Neural cell (in vitro differentiated cells): ENCODE data around the gene ADRB1. TPM values are rescaled to one million over a fixed set of nuclear protein-coding genes. Genes with fewer than 3 reads are reported as not detected.

ENCODE experiments used
- H2AFZ ChIP-seq: fragments of 200-600, 300-800 bp; sonication (generic), shearing (Covaris generic); 2 replicates; pipeline ENCODE4 v1.6.0; 2014; ENCODE audit warnings: low read depth, mild to moderate bottlenecking, antibody characterized with exemption, low read length, moderate library complexity
- H3F3A ChIP-seq: fragments of 200-600 bp; shearing (Covaris generic); 2 replicates; pipeline ENCODE4 v1.6.1; 2016; ENCODE audit warnings: mild to moderate bottlenecking, moderate library complexity, mixed read lengths, antibody characterized with exemption, low read length; ENCODE audit not compliant: insufficient read depth, poor library complexity, severe bottlenecking
- H3K27ac ChIP-seq: fragments of 200-600, 300-800 bp; sonication (generic), shearing (Covaris generic); 2 replicates; pipeline ENCODE4 v1.5.1; 2014; ENCODE audit warnings: mild to moderate bottlenecking, low read length, moderate library complexity
- H3K27me3 ChIP-seq: fragments of 300-800, 200-600 bp; sonication (generic), shearing (Covaris generic); 2 replicates; pipeline ENCODE4 v1.6.0; 2014; ENCODE audit warnings: mild to moderate bottlenecking, low read depth, low read length, moderate library complexity; ENCODE audit not compliant: insufficient read depth
- H3K36me3 ChIP-seq: fragments of 300-800, 200-600 bp; sonication (generic), shearing (Covaris generic); 2 replicates; pipeline ENCODE4 v1.5.1; 2014; ENCODE audit warnings: mild to moderate bottlenecking, antibody characterized with exemption, low read length, moderate library complexity; ENCODE audit not compliant: insufficient read depth
- H3K4me2 ChIP-seq: fragments of 300-800, 200-600 bp; sonication (generic), shearing (Covaris generic); 2 replicates; pipeline ENCODE4 v1.6.0; 2014; ENCODE audit warnings: mild to moderate bottlenecking, low read length
- H3K4me3 ChIP-seq: fragments of 300-800, 200-600 bp; sonication (generic), shearing (Covaris generic); 2 replicates; pipeline ENCODE4 v1.5.1; 2014; ENCODE audit warnings: mild to moderate bottlenecking, low read length, moderate library complexity
- H3K79me2 ChIP-seq: fragments of 200-600 bp; shearing (Covaris generic); replicated peaks from 2 replicates; pipeline ENCODE4 v1.6.0; 2014; ENCODE audit warnings: mild to moderate bottlenecking, low read length, moderate library complexity; ENCODE audit not compliant: insufficient read depth
- H3K9ac ChIP-seq: fragments of 300-800, 200-600 bp; sonication (generic), shearing (Covaris generic); 2 replicates; pipeline ENCODE4 v1.6.1; 2016; ENCODE audit warnings: mild to moderate bottlenecking, low read length, mixed read lengths
- H3K9me2 ChIP-seq: fragments of 200-600 bp; shearing (Covaris generic); 2 replicates; pipeline ENCODE4 v1.6.1; 2016; ENCODE audit warnings: mild to moderate bottlenecking, low read length, mixed read lengths; ENCODE audit not compliant: insufficient read depth
- H3K9me3 ChIP-seq: fragments of 200-600, 300-800 bp; sonication (generic), shearing (Covaris generic); 2 replicates; pipeline ENCODE4 v1.6.1; 2016; ENCODE audit warnings: mild to moderate bottlenecking, mixed run types, low read length, moderate library complexity, mixed read lengths
- H4K20me1 ChIP-seq: fragments of 200-600 bp; shearing (Covaris generic); 2 replicates; pipeline ENCODE4 v1.6.1; 2016; ENCODE audit warnings: mild to moderate bottlenecking, mixed run types; ENCODE audit not compliant: insufficient read depth
- CTCF ChIP-seq: fragments of 450-650 bp; IDR thresholded peaks from 2 replicates; pipeline ENCODE4 v1.5.1; 2014; ENCODE audit warnings: antibody characterized with exemption, mild to moderate bottlenecking, moderate library complexity; ENCODE audit not compliant: poor library complexity, severe bottlenecking
- EP300 ChIP-seq: fragments of 450-650 bp; conservative IDR thresholded peaks from 2 replicates; pipeline ENCODE4 v1.6.1; 2014; ENCODE audit warnings: antibody characterized with exemption, mild to moderate bottlenecking, moderate library complexity; ENCODE audit not compliant: poor library complexity, severe bottlenecking
- EZH2 ChIP-seq: fragments of 200-600, 300-800 bp; shearing (Covaris generic), sonication (generic); IDR thresholded peaks from 2 replicates; pipeline ENCODE4 v1.6.1; 2014; ENCODE audit warnings: antibody characterized with exemption, low read length, borderline replicate concordance, mild to moderate bottlenecking; ENCODE audit not compliant: insufficient read depth, poor library complexity, severe bottlenecking
- MXI1 ChIP-seq: fragments of 450-650 bp; conservative IDR thresholded peaks from 2 replicates; pipeline ENCODE4 v1.6.1; 2014; ENCODE audit warnings: antibody characterized with exemption, mild to moderate bottlenecking; ENCODE audit not compliant: poor library complexity, severe bottlenecking
- POLR2AphosphoS5 ChIP-seq: IDR thresholded peaks from 2 replicates; pipeline ENCODE4 v1.6.1; 2012
- RAD21 ChIP-seq: fragments of 450-650 bp; conservative IDR thresholded peaks from 2 replicates; pipeline ENCODE4 v1.6.1; 2014; ENCODE audit warnings: antibody characterized with exemption, mild to moderate bottlenecking, moderate library complexity
- REST ChIP-seq: IDR thresholded peaks from 2 replicates; pipeline ENCODE4 v1.6.1; 2012; ENCODE audit warnings: borderline replicate concordance
- SMC3 ChIP-seq: fragments of 450-650 bp; conservative IDR thresholded peaks from 2 replicates; pipeline ENCODE4 v1.6.1; 2014; ENCODE audit warnings: antibody characterized with exemption, mild to moderate bottlenecking, moderate library complexity; ENCODE audit not compliant: poor library complexity
- TAF1 ChIP-seq: IDR thresholded peaks from 2 replicates; pipeline ENCODE4 v1.6.1; 2012; ENCODE audit warnings: low read depth
- polyA plus RNA-seq: library from polyadenylated mRNA; depleted of rRNA; stranded (reverse); fragments of >200 nt; gene quantifications from 2 replicates; pipeline ENCODE4 v1.2.3, GENCODE V29; 2014

Gene ADRB1
- polyA plus RNA-seq, 1 donor from 2014 or later: not detected

GRCh38 chr10:114060456-114060855 is 16.8 kb downstream of the ADRB1 start:
- Histone ChIP-seq H4K20me1 (no peaks in the 10 kb centered on the region), H3K27ac (no peak overlapping the region), H3K4me2 (no peak overlapping the region), H3K4me3 (no peak overlapping the region), H3K79me2 (no peaks in the 10 kb centered on the region), H3K9me2 (no peaks in the 10 kb centered on the region), H2AFZ (no peak overlapping the region), H3K9ac (no peak overlapping the region), H3F3A (no peaks in the 10 kb centered on the region), H3K27me3 (peaks cover 6% of the 10 kb centered on the region), H3K36me3 (no peaks in the 10 kb centered on the region), H3K9me3 (no peaks in the 10 kb centered on the region)
- TF ChIP-seq POLR2AphosphoS5: no peak
- no peak for TF ChIP-seq TAF1
- TF ChIP-seq EZH2: no peak
- TF ChIP-seq RAD21: no peak
- no peak for TF ChIP-seq SMC3
- no peak for TF ChIP-seq CTCF

- H4K20me1 ChIP-seq: no peaks in the 10 kb centered on the region
- H3K4me3 ChIP-seq: no peak overlapping the region
- no peak overlapping the region for H2AFZ ChIP-seq
- H3K27ac ChIP-seq: no peak overlapping the region
- no peaks in the 10 kb centered on the region for H3F3A ChIP-seq
- no peaks in the 10 kb centered on the region for H3K36me3 ChIP-seq
- H3K27me3 ChIP-seq: peaks cover 6% of the 10 kb centered on the region
- H3K9me3 ChIP-seq: no peaks in the 10 kb centered on the region
- no peak overlapping the region for H3K9ac ChIP-seq
- H3K79me2 ChIP-seq: no peaks in the 10 kb centered on the region
- no peak for TF ChIP-seq EP300
- no peak for TF ChIP-seq SMC3
- no peak for TF ChIP-seq POLR2AphosphoS5
- TF ChIP-seq REST: no peak
- H3K9me2 ChIP-seq: no peaks in the 10 kb centered on the region
- no peak overlapping the region for H3K4me2 ChIP-seq
Observed at GRCh38 chr10:114061148-114061547, 17.5 kb downstream of the ADRB1 start.

GRCh38 chr10:114061789-114062188 is 18.1 kb downstream of the ADRB1 start:
- H3K27me3 ChIP-seq: peaks cover 6% of the 10 kb centered on the region
- no peaks in the 10 kb centered on the region for H3K9me2 ChIP-seq
- no peaks in the 10 kb centered on the region for H3K9me3 ChIP-seq
- H3K4me3 ChIP-seq: no peak overlapping the region
- H4K20me1 ChIP-seq: no peaks in the 10 kb centered on the region
- TF ChIP-seq POLR2AphosphoS5: no peak
- TF ChIP-seq RAD21: no peak
- no peak for TF ChIP-seq SMC3
- TF ChIP-seq REST: no peak
- TF ChIP-seq EP300: no peak
- no peak for TF ChIP-seq MXI1
- no peak for TF ChIP-seq CTCF
- no peak for TF ChIP-seq TAF1
- TF ChIP-seq EZH2: no peak
- no peak overlapping the region for H3K9ac ChIP-seq
- H3K27ac ChIP-seq: no peak overlapping the region
- H3F3A ChIP-seq: no peaks in the 10 kb centered on the region
- no peak overlapping the region for H3K4me2 ChIP-seq
- H2AFZ ChIP-seq: no peak overlapping the region
- no peaks in the 10 kb centered on the region for H3K79me2 ChIP-seq
- no peaks in the 10 kb centered on the region for H3K36me3 ChIP-seq
